A549 treated with CORT108297 at 1 μM for 4 hours (cell line): ENCODE data around the gene LRIG3. TPM values are rescaled to one million over a fixed set of nuclear protein-coding genes. Genes with fewer than 3 reads are reported as not detected.

Source experiments
- total RNA-seq: library from RNA; stranded (reverse); fragments of 200-300 nt; extraction: Qiagen RNA extraction; gene quantifications from 5 replicates; pipeline ENCODE4 v1.2.3, GENCODE V29; 2022

The LRIG3 gene
- total RNA-seq = 4.4 to 6.3 TPM (median 5.8 TPM) in 5 replicates

DNA sequence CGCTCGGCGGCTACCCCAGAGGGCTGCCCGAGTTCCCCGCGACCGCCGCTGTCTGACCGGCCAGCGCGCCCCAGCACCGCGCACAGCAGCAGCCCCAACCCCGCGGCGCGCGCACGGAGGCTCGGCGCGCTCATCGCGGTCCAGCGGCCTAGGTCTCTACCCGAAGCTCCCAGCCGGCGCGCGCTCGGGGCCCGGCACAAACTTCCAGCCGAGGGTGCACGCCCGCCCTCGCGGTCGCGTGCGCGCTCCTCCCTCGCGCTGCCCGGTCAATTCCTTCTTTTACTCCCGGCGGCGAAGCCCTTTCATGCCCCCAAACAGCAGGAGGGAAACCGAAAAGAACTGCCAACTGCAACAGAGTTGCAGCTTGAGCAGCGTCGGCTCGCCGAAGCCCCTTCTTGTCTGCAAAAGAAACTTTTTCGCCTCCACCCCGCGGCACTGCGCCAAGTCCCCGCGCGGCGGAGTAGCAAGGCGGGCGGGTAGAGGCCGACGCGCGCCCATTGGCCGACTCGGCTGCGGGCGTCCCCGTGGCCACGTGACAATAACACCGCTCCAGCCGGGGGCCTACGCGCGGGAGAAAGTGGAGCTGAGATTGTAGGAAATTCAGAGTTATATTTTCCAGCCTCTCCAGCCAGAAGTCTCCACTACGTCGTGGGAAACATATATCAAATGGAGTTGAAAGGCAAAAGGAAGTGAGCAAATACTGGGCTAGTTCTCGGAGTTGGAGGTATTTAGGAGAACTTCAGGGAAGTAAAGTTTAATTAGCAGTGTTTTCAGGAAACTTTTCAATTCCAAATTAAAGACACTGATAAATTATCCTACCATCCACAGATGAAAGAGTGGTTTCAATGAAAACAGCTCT is at the start of gene LRIG3:
TSS of gene LRIG3 (minus strand) at position 403 of the 859 bp plus-strand sequence. CDS start at position 134, 269 bp downstream.

